HEK293 (cell line): ENCODE results near the gene RAX2.
A peak's percentile ranks its signal among the peaks of the same experiment; 100 is the strongest.

Experiments used
- CTCF ChIA-PET: fragments of 350-600 bp; formaldehyde crosslinking; extraction: SDS; loops from one replicate; lab custom pipeline; 2021; ENCODE audit warnings: antibody characterized with exemption; lab: Yijun Ruan, JAX
- POLR2A ChIA-PET: fragments of 300-600 bp; formaldehyde crosslinking; extraction: SDS; loops from one replicate; lab custom pipeline; 2020; ENCODE audit warnings: antibody characterized with exemption, inconsistent platforms; lab: Yijun Ruan, JAX
- H3K27ac ChIP-seq: fragments of 200-500 bp; sonication (Bioruptor generic); 2 replicates; pipeline ENCODE4 v1.5.1; 2014; ENCODE audit warnings: low read depth, low read length, control low read depth, inconsistent platforms; ENCODE audit errors: extremely low read depth
- H3K36me3 ChIP-seq, 2 experiments: fragments of 200-500 bp in 1 of 2; sonication (Bioruptor generic) in 1 of 2; 1 replicate in 1 of 2; 2 replicates in 1 of 2; pipeline ENCODE4 v1.5.1; 2014 to 2017; ENCODE audit warnings: inconsistent platforms in 2 of 2, low read length in 2 of 2; ENCODE audit not compliant: control insufficient read depth in 2 of 2, insufficient read depth in 1 of 2
- H3K4me1 ChIP-seq: fragments of 200-500 bp; sonication (Bioruptor generic); 2 replicates; pipeline ENCODE4 v1.5.1; 2014; ENCODE audit warnings: mild to moderate bottlenecking, low read length, inconsistent platforms; ENCODE audit not compliant: control insufficient read depth, insufficient read depth
- H3K4me3 ChIP-seq: 2 replicates; pipeline ENCODE4 v1.5.1; 2011; ENCODE audit warnings: low read depth, mild to moderate bottlenecking, control low read depth, low read length, moderate library complexity
- H3K9me3 ChIP-seq: fragments of 200-500 bp; sonication (Bioruptor generic); 2 replicates; pipeline ENCODE4 v1.5.1; 2014; ENCODE audit warnings: low read depth, low read length, inconsistent platforms; ENCODE audit not compliant: control insufficient read depth, insufficient read depth
- AEBP2 ChIP-seq: fragments of 450-650 bp; formaldehyde crosslinking; IDR thresholded peaks from 2 replicates; pipeline ENCODE4 v1.5.1; 2016; ENCODE audit warnings: missing biosample characterization, missing genetic modification characterization, borderline replicate concordance
- BCL11B ChIP-seq: fragments of 450-650 bp; formaldehyde crosslinking; IDR thresholded peaks from 2 replicates; pipeline ENCODE4 v1.5.1; 2016; ENCODE audit warnings: low read depth, missing biosample characterization, missing genetic modification characterization
- KLF7 ChIP-seq: fragments of 450-650 bp; formaldehyde crosslinking; IDR thresholded peaks from 2 replicates; pipeline ENCODE4 v1.5.1; 2016; ENCODE audit warnings: missing biosample characterization, missing genetic modification characterization, borderline replicate concordance
- OSR2 ChIP-seq: fragments of 450-650 bp; formaldehyde crosslinking; IDR thresholded peaks from 2 replicates; pipeline ENCODE4 v1.5.1; 2016; ENCODE audit warnings: missing biosample characterization, missing genetic modification characterization
- RBAK ChIP-seq: fragments of 450-650 bp; formaldehyde crosslinking; IDR thresholded peaks from 2 replicates; pipeline ENCODE4 v1.5.1; 2016; ENCODE audit warnings: missing biosample characterization, missing genetic modification characterization
- SETDB1 ChIP-seq: IDR thresholded peaks from one replicate; pipeline ENCODE4 v1.6.1; 2017; ENCODE audit warnings: mild to moderate bottlenecking, low read length, moderate library complexity, mixed read lengths; ENCODE audit not compliant: insufficient read length
- YY2 ChIP-seq: fragments of 450-650 bp; formaldehyde crosslinking; IDR thresholded peaks from 2 replicates; pipeline ENCODE4 v1.5.1; 2016; ENCODE audit warnings: missing biosample characterization, missing genetic modification characterization
- ZBTB21 ChIP-seq: fragments of 450-650 bp; formaldehyde crosslinking; IDR thresholded peaks from 2 replicates; pipeline ENCODE4 v1.5.1; 2017; ENCODE audit warnings: missing biosample characterization, missing genetic modification characterization
- ZBTB8A ChIP-seq: fragments of 450-650 bp; formaldehyde crosslinking; IDR thresholded peaks from 2 replicates; pipeline ENCODE4 v1.5.1; 2016; ENCODE audit warnings: missing biosample characterization, missing genetic modification characterization
- ZEB2 ChIP-seq: fragments of 450-650 bp; formaldehyde crosslinking; IDR thresholded peaks from 2 replicates; pipeline ENCODE4 v1.5.1; 2016; ENCODE audit warnings: missing biosample characterization, missing genetic modification characterization
- ZFP3 ChIP-seq: fragments of 450-650 bp; formaldehyde crosslinking; IDR thresholded peaks from 2 replicates; pipeline ENCODE4 v1.5.1; 2016; ENCODE audit warnings: low read depth, missing biosample characterization, missing genetic modification characterization
- ZNF140 ChIP-seq: fragments of 450-650 bp; formaldehyde crosslinking; IDR thresholded peaks from 2 replicates; pipeline ENCODE4 v1.5.1; 2016; ENCODE audit warnings: missing biosample characterization, missing genetic modification characterization
- ZNF148 ChIP-seq: fragments of 450-650 bp; formaldehyde crosslinking; IDR thresholded peaks from 2 replicates; pipeline ENCODE4 v1.5.0; 2017; ENCODE audit warnings: missing biosample characterization, missing genetic modification characterization, borderline replicate concordance
- ZNF214 ChIP-seq: fragments of 450-650 bp; formaldehyde crosslinking; IDR thresholded peaks from 2 replicates; pipeline ENCODE4 v1.5.1; 2017; ENCODE audit warnings: missing biosample characterization, mild to moderate bottlenecking, missing genetic modification characterization, borderline replicate concordance
- ZNF23 ChIP-seq: fragments of 450-650 bp; formaldehyde crosslinking; IDR thresholded peaks from 2 replicates; pipeline ENCODE4 v1.5.1; 2016; ENCODE audit warnings: missing biosample characterization, missing genetic modification characterization, borderline replicate concordance
- ZNF266 ChIP-seq: fragments of 450-650 bp; formaldehyde crosslinking; IDR thresholded peaks from 2 replicates; pipeline ENCODE4 v1.5.1; 2016; ENCODE audit warnings: missing biosample characterization, missing genetic modification characterization, low read depth
- ZNF292 ChIP-seq: fragments of 450-650 bp; formaldehyde crosslinking; IDR thresholded peaks from 2 replicates; pipeline ENCODE4 v1.5.1; 2016; ENCODE audit warnings: low read depth, missing biosample characterization, missing genetic modification characterization, borderline replicate concordance
- ZNF571 ChIP-seq: fragments of 450-650 bp; formaldehyde crosslinking; IDR thresholded peaks from 2 replicates; pipeline ENCODE4 v1.5.0; 2017; ENCODE audit warnings: missing biosample characterization, missing genetic modification characterization
- ZNF580 ChIP-seq: fragments of 450-650 bp; formaldehyde crosslinking; IDR thresholded peaks from 2 replicates; pipeline ENCODE4 v1.5.1; 2016; ENCODE audit warnings: missing biosample characterization, missing genetic modification characterization
- ZNF585B ChIP-seq: fragments of 450-650 bp; formaldehyde crosslinking; IDR thresholded peaks from 2 replicates; pipeline ENCODE4 v1.5.1; 2016; ENCODE audit warnings: missing biosample characterization, missing genetic modification characterization
- ZNF596 ChIP-seq: fragments of 450-650 bp; IDR thresholded peaks from 2 replicates; pipeline ENCODE4 v1.5.0; 2018; ENCODE audit warnings: missing biosample characterization, mild to moderate bottlenecking, missing genetic modification characterization, moderate library complexity
- ZNF670 ChIP-seq: fragments of 450-650 bp; formaldehyde crosslinking; IDR thresholded peaks from 2 replicates; pipeline ENCODE4 v1.5.1; 2016; ENCODE audit warnings: missing biosample characterization, missing genetic modification characterization, low read depth
- ZNF704 ChIP-seq: fragments of 450-650 bp; formaldehyde crosslinking; IDR thresholded peaks from 2 replicates; pipeline ENCODE4 v1.5.1; 2016; ENCODE audit warnings: missing biosample characterization, missing genetic modification characterization
- ZNF707 ChIP-seq: fragments of 450-650 bp; formaldehyde crosslinking; IDR thresholded peaks from 2 replicates; pipeline ENCODE4 v1.5.1; 2016; ENCODE audit warnings: missing biosample characterization, missing genetic modification characterization
- ZSCAN18 ChIP-seq: fragments of 450-650 bp; formaldehyde crosslinking; IDR thresholded peaks from 2 replicates; pipeline ENCODE4 v1.5.1; 2016; ENCODE audit warnings: missing biosample characterization, missing genetic modification characterization
- ZSCAN30 ChIP-seq: fragments of 450-650 bp; IDR thresholded peaks from 2 replicates; pipeline ENCODE4 v1.5.1; 2018; ENCODE audit warnings: missing biosample characterization, mild to moderate bottlenecking, missing genetic modification characterization, moderate library complexity

RAX2 gene

GRCh38 chr19:3762130-3762473 lies 9.9 kb downstream of the RAX2 start (continued):
- TF ChIP-seq ZEB2 (tag by site-specific recombination) (no peak), ZNF140 (no peak), ZNF23 (no peak), ZSCAN18 (tag by site-specific recombination) (no peak), ZFP3 (tag by site-specific recombination) (no peak), KLF7 (tag by site-specific recombination) (no peak)
- TF ChIP-seq, all 188 proteins: peak for 0

- Histone ChIP-seq H3K9me3 (no peaks in the 10 kb centered on the region), H3K4me1 (no peaks in the 10 kb centered on the region; the same call in 1 of the 2 replicates), H3K27ac (peak within 1 kb of the TSS; percentile 68), H3K4me3 (peak within 1 kb of the TSS; percentile 96), H3K36me3 (peaks cover 7 to 24% of the 10 kb centered on the region in 2 experiments; a peak in 2 of 3 replicates)
- ChIA-PET POLR2A (interaction anchor here (0.6 to 2.4 kb wide), 9 partner anchors 8 to 582 kb away, joined by 3 to 10 read pairs (median 6); partner anchors contain the start of genes MPND and PIP5K1C), CTCF (interaction anchor here (0.6 to 1.4 kb wide), 6 partner anchors 11 to 154 kb away, joined by 3 to 9 read pairs (median 4); no protein-coding TSS in a partner anchor)
- no peak for TF ChIP-seq YY2
- peak; percentile 77 for TF ChIP-seq ZSCAN30 (tag by site-specific recombination)
- no peak for TF ChIP-seq SETDB1
- no peak for TF ChIP-seq ZNF148 (tag by site-specific recombination)
- no peak for TF ChIP-seq ZNF670 (tag by site-specific recombination)
- no peak for TF ChIP-seq ZNF214 (tag by site-specific recombination)
- peak; percentile 75; the same call in 1 of the 2 replicates for TF ChIP-seq BCL11B (tag by site-specific recombination)
- TF ChIP-seq ZSCAN18 (tag by site-specific recombination) = 0 out of 2 replicates have a peak, but pooled peaks have one; percentile 68
- TF ChIP-seq ZNF292 (tag by site-specific recombination) = no peak
- no peak for TF ChIP-seq ZNF571 (tag by site-specific recombination)
- TF ChIP-seq ZBTB21 (tag by site-specific recombination) = peak; percentile 47; the same call in 1 of the 2 replicates
- TF ChIP-seq ZNF707 = no peak
- TF ChIP-seq AEBP2 (tag by site-specific recombination) = no peak
- TF ChIP-seq ZNF585B = no peak
- no peak for TF ChIP-seq RBAK (tag by site-specific recombination)
- TF ChIP-seq OSR2 (tag by site-specific recombination) = 0 out of 2 replicates have a peak, but pooled peaks have one; percentile 15
- no peak for TF ChIP-seq ZNF596 (tag by site-specific recombination)
- TF ChIP-seq ZNF704 (tag by site-specific recombination) = no peak
- TF ChIP-seq ZNF266 (tag by site-specific recombination) = no peak
- peak; percentile 98 for TF ChIP-seq ZNF580 (tag by site-specific recombination)
- TF ChIP-seq ZBTB8A (tag by site-specific recombination) = peak; percentile 87
Measured at GRCh38 chr19:3761382-3762129, 10.5 kb downstream of the RAX2 start, which contains the start of gene APBA3. APBA3 (minus strand) TSS chr19:3761692; CDS start chr19:3760264, 1,428 bp downstream.
